Activated CD4-positive, alpha-beta T cell treated with anti-CD3 and anti-CD28 coated beads, Interleukin-2, amount 10 ng/mL, durations not matched to agents 24 days and 14 days (primary cell): ENCODE results near the gene KLRD1. TPM values are rescaled to one million over a fixed set of nuclear protein-coding genes. Genes with fewer than 3 reads are reported as not detected.

Source experiments
- DNase-seq: peaks from one replicate; pipeline ENCODE4 v3.0.0; 2022
- H3K27ac Mint-ChIP-seq: one replicate; pipeline ENCODE4 v1.8.0; 2022; ENCODE audit warnings: mild to moderate bottlenecking, mixed read lengths
- H3K27me3 Mint-ChIP-seq: one replicate; pipeline ENCODE4 v1.8.0; 2022; ENCODE audit warnings: mixed read lengths
- H3K36me3 Mint-ChIP-seq: one replicate; pipeline ENCODE4 v1.8.0; 2022; ENCODE audit warnings: low read depth, mild to moderate bottlenecking, mixed read lengths
- H3K4me1 Mint-ChIP-seq: one replicate; pipeline ENCODE4 v1.8.0; 2021; ENCODE audit warnings: mixed read lengths
- H3K4me3 Mint-ChIP-seq: one replicate; pipeline ENCODE4 v1.8.0; 2022; ENCODE audit warnings: mild to moderate bottlenecking, moderate library complexity, mixed read lengths
- H3K9me3 Mint-ChIP-seq: one replicate; pipeline ENCODE4 v1.8.0; 2021; ENCODE audit warnings: mixed read lengths
- intact Hi-C: fragments of 100-400 bp; cut with micrococcal nuclease; formaldehyde crosslinking; loops from one replicate; pipeline ENCODE4 v1.15.1; 2023
- total RNA-seq: library from RNA; stranded (reverse); gene quantifications from 2 replicates; pipeline ENCODE4 v1.2.3, GENCODE V29; 2022

KLRD1 gene
- total RNA-seq, 1 donor from 2014 or later: 1.7 TPM

GRCh38 chr12:10354071-10354470, 46.4 kb downstream of the KLRD1 start:
- no peak for DNase-seq
- Mint-ChIP-seq H3K36me3 (no peaks in the 10 kb centered on the region), H3K4me3 (no peak overlapping the region), H3K4me1 (no peaks in the 10 kb centered on the region), H3K9me3 (peaks cover 4% of the 10 kb centered on the region), H3K27ac (no peak overlapping the region), H3K27me3 (peaks cover 21% of the 10 kb centered on the region)
- intact Hi-C loops: no loop called here

GRCh38 chr12:10354502-10354901, 46.8 kb downstream of the KLRD1 start:
- peaks cover 24% of the 10 kb centered on the region for H3K27me3 Mint-ChIP-seq
- no peak overlapping the region for H3K27ac Mint-ChIP-seq
- H3K4me1 Mint-ChIP-seq: peaks cover 3% of the 10 kb centered on the region
- no peak overlapping the region for H3K4me3 Mint-ChIP-seq
- no peaks in the 10 kb centered on the region for H3K36me3 Mint-ChIP-seq
- DNase-seq: no peak
- peaks cover 4% of the 10 kb centered on the region for H3K9me3 Mint-ChIP-seq
- intact Hi-C loops: no loop called here

- Mint-ChIP-seq H3K9me3 (no peaks in the 10 kb centered on the region), H3K27ac (no peak overlapping the region), H3K36me3 (no peaks in the 10 kb centered on the region), H3K27me3 (peaks cover 35% of the 10 kb centered on the region), H3K4me1 (peaks cover 3% of the 10 kb centered on the region), H3K4me3 (no peak overlapping the region)
- DNase-seq: no peak
- intact Hi-C loops: no loop called here
Observed at GRCh38 chr12:10358131-10358530, 50.5 kb downstream of the KLRD1 start.

GRCh38 chr12:10358969-10359368, 51.3 kb downstream of the KLRD1 start:
- Mint-ChIP-seq H3K9me3 (no peaks in the 10 kb centered on the region), H3K4me3 (no peak overlapping the region), H3K4me1 (peaks cover 3% of the 10 kb centered on the region), H3K27ac (no peak overlapping the region), H3K27me3 (peaks cover 35% of the 10 kb centered on the region), H3K36me3 (no peaks in the 10 kb centered on the region)
- intact Hi-C loops: no loop called here
- DNase-seq: no peak

GRCh38 chr12:10361084-10361483, 53.4 kb downstream of the KLRD1 start:
- Mint-ChIP-seq H3K9me3 (no peaks in the 10 kb centered on the region), H3K36me3 (no peaks in the 10 kb centered on the region), H3K27me3 (peaks cover 33% of the 10 kb centered on the region), H3K4me1 (peaks cover 3% of the 10 kb centered on the region), H3K4me3 (no peak overlapping the region), H3K27ac (no peak overlapping the region)
- DNase-seq: no peak
- intact Hi-C loops: loop anchor here (5.0 to 10.0 kb wide), 2 partner anchors 69 to 146 kb away; partner anchors contain the start of gene GABARAPL1

- Mint-ChIP-seq H3K27me3 (peaks cover 32% of the 10 kb centered on the region), H3K27ac (no peak overlapping the region), H3K4me3 (no peak overlapping the region), H3K4me1 (peaks cover 3% of the 10 kb centered on the region), H3K9me3 (no peaks in the 10 kb centered on the region), H3K36me3 (no peaks in the 10 kb centered on the region)
- DNase-seq: no peak
- intact Hi-C loops: loop anchor here (5.0 to 10.0 kb wide), 2 partner anchors 69 to 147 kb away; partner anchors contain the start of gene GABARAPL1
Observed at GRCh38 chr12:10361622-10362021, 54.0 kb downstream of the KLRD1 start.

- no peak for DNase-seq
- no peaks in the 10 kb centered on the region for H3K9me3 Mint-ChIP-seq
- no peak overlapping the region for H3K4me3 Mint-ChIP-seq
- H3K4me1 Mint-ChIP-seq: peaks cover 3% of the 10 kb centered on the region
- intact Hi-C loops: loop anchor here (5.0 to 10.0 kb wide), 2 partner anchors 70 to 148 kb away; partner anchors contain the start of gene GABARAPL1
- H3K27ac Mint-ChIP-seq: no peak overlapping the region
- H3K36me3 Mint-ChIP-seq: no peaks in the 10 kb centered on the region
- H3K27me3 Mint-ChIP-seq: peaks cover 29% of the 10 kb centered on the region
Observed at GRCh38 chr12:10362325-10362724, 54.7 kb downstream of the KLRD1 start.

- no peaks in the 10 kb centered on the region for H3K36me3 Mint-ChIP-seq
- DNase-seq: no peak
- intact Hi-C loops: loop anchor here (5.0 to 10.0 kb wide), 2 partner anchors 71 to 148 kb away; partner anchors contain the start of gene GABARAPL1
- H3K4me1 Mint-ChIP-seq: peaks cover 3% of the 10 kb centered on the region
- no peak overlapping the region for H3K4me3 Mint-ChIP-seq
- no peaks in the 10 kb centered on the region for H3K9me3 Mint-ChIP-seq
- H3K27ac Mint-ChIP-seq: no peak overlapping the region
- peaks cover 30% of the 10 kb centered on the region for H3K27me3 Mint-ChIP-seq
Observed at GRCh38 chr12:10362828-10363657, 55.4 kb downstream of the KLRD1 start.

GRCh38 chr12:10363658-10363913, 55.9 kb downstream of the KLRD1 start:
- no peaks in the 10 kb centered on the region for H3K36me3 Mint-ChIP-seq
- no peak overlapping the region for H3K4me3 Mint-ChIP-seq
- H3K27me3 Mint-ChIP-seq: peaks cover 32% of the 10 kb centered on the region
- intact Hi-C loops: loop anchor here (5.0 to 10.0 kb wide), 2 partner anchors 71 to 149 kb away; partner anchors contain the start of gene GABARAPL1
- H3K4me1 Mint-ChIP-seq: peaks cover 3% of the 10 kb centered on the region
- DNase-seq: no peak
- H3K9me3 Mint-ChIP-seq: no peaks in the 10 kb centered on the region
- H3K27ac Mint-ChIP-seq: no peak overlapping the region

GRCh38 chr12:10363914-10364814, 56.5 kb downstream of the KLRD1 start:
- intact Hi-C loops: loop anchor here (2.0 to 10.0 kb wide), 3 partner anchors 43 to 149 kb away; partner anchors contain the start of gene GABARAPL1
- Mint-ChIP-seq H3K4me3 (no peak overlapping the region), H3K27me3 (peaks cover 33% of the 10 kb centered on the region), H3K9me3 (no peaks in the 10 kb centered on the region), H3K36me3 (no peaks in the 10 kb centered on the region), H3K27ac (no peak overlapping the region), H3K4me1 (peaks cover 2% of the 10 kb centered on the region)
- DNase-seq: peak; percentile 81

- no peaks in the 10 kb centered on the region for H3K36me3 Mint-ChIP-seq
- intact Hi-C loops: loop anchor here (2.0 to 10.0 kb wide), 3 partner anchors 44 to 150 kb away; partner anchors contain the start of gene GABARAPL1
- no peaks in the 10 kb centered on the region for H3K9me3 Mint-ChIP-seq
- no peak overlapping the region for H3K4me3 Mint-ChIP-seq
- DNase-seq: peak; percentile 90
- H3K27me3 Mint-ChIP-seq: peaks cover 36% of the 10 kb centered on the region
- no peak overlapping the region for H3K27ac Mint-ChIP-seq
- H3K4me1 Mint-ChIP-seq: no peaks in the 10 kb centered on the region
Observed at GRCh38 chr12:10364815-10365622, 57.3 kb downstream of the KLRD1 start.

- no peaks in the 10 kb centered on the region for H3K4me1 Mint-ChIP-seq
- H3K27ac Mint-ChIP-seq: no peak overlapping the region
- DNase-seq: no peak
- H3K27me3 Mint-ChIP-seq: peaks cover 40% of the 10 kb centered on the region
- H3K4me3 Mint-ChIP-seq: no peak overlapping the region
- intact Hi-C loops: loop anchor here (2.0 to 10.0 kb wide), 2 partner anchors 45 to 151 kb away; partner anchors contain the start of gene GABARAPL1
- H3K9me3 Mint-ChIP-seq: no peaks in the 10 kb centered on the region
- no peaks in the 10 kb centered on the region for H3K36me3 Mint-ChIP-seq
Observed at GRCh38 chr12:10365696-10366405, 58.2 kb downstream of the KLRD1 start.
